Natural killer cell treated with Interleukin-12 subunit alpha and Interleukin-12 subunit beta and Interleukin-15 and Interleukin-18, amount 100 ng/mL, for 72 hours (primary cell): Measurements from ENCODE around the gene UBE4B. TPM values are rescaled to one million over a fixed set of nuclear protein-coding genes. Genes with fewer than 3 reads are reported as not detected.

Experiments used
- ATAC-seq, 2 donors: fragments of 150-1000 bp; cut with Tn5 transposase in 1 of 2; sonication (Bioruptor Pico), chemical (Tn5 transposase) in 1 of 2; 2 replicates each; pipeline ENCODE4 v1.10.0; 2021
- DNase-seq: peaks from one replicate; pipeline ENCODE4 v3.0.0; 2022; ENCODE audit warnings: low spot score
- H3K27ac Mint-ChIP-seq, 2 donors: 1 replicate in 1 of 2; 2 replicates in 1 of 2; pipeline ENCODE4 v1.8.0; 2022; ENCODE audit warnings: mixed read lengths in 2 of 2, mild to moderate bottlenecking in 1 of 2, moderate library complexity in 1 of 2
- H3K27me3 Mint-ChIP-seq, 2 donors: 1 replicate in 1 of 2; 2 replicates in 1 of 2; pipeline ENCODE4 v1.8.0; 2022; ENCODE audit warnings: mixed read lengths in 2 of 2
- H3K36me3 Mint-ChIP-seq: one replicate; pipeline ENCODE4 v1.8.0; 2022; ENCODE audit warnings: mixed read lengths
- H3K4me1 Mint-ChIP-seq, 2 donors: 1 replicate in 1 of 2; 2 replicates in 1 of 2; pipeline ENCODE4 v1.8.0; 2022; ENCODE audit warnings: low read depth in 2 of 2, mixed read lengths in 2 of 2, mild to moderate bottlenecking in 1 of 2
- H3K4me3 Mint-ChIP-seq: one replicate; pipeline ENCODE4 v1.8.0; 2022; ENCODE audit warnings: mixed read lengths
- H3K9me3 Mint-ChIP-seq: 2 replicates; pipeline ENCODE4 v1.8.0; 2022; ENCODE audit warnings: mixed read lengths
- total RNA-seq, 2 donors: library from RNA; stranded (reverse); gene quantifications; one replicate each; pipeline ENCODE4 v1.2.3, GENCODE V29; 2022

The UBE4B gene
- total RNA-seq, 2 donors from 2014 or later: 36.7 to 52.4 TPM

GRCh38 chr1:10128101-10128765 lies 95.5 kb downstream of the UBE4B start:
- no peak for ATAC-seq
- Mint-ChIP-seq H3K27me3 (no peaks in the 10 kb centered on the region), H3K9me3 (no peaks in the 10 kb centered on the region), H3K36me3 (peaks cover 6% of the 10 kb centered on the region), H3K4me1 (no peaks in the 10 kb centered on the region), H3K4me3 (no peak overlapping the region), H3K27ac (no peak overlapping the region)
- DNase-seq: no peak

GRCh38 chr1:10132316-10132715 lies 99.6 kb downstream of the UBE4B start:
- DNase-seq (no peak), ATAC-seq (no peak)
- H3K27ac Mint-ChIP-seq: no peak overlapping the region
- H3K9me3 Mint-ChIP-seq: no peaks in the 10 kb centered on the region
- H3K36me3 Mint-ChIP-seq: peaks cover 8% of the 10 kb centered on the region
- H3K4me3 Mint-ChIP-seq: no peak overlapping the region
- H3K27me3 Mint-ChIP-seq: no peaks in the 10 kb centered on the region
- no peaks in the 10 kb centered on the region for H3K4me1 Mint-ChIP-seq

- no peak for DNase-seq
- Mint-ChIP-seq H3K27me3 (no peaks in the 10 kb centered on the region), H3K4me3 (no peak overlapping the region), H3K9me3 (no peaks in the 10 kb centered on the region), H3K36me3 (peaks cover 12% of the 10 kb centered on the region), H3K27ac (no peak overlapping the region), H3K4me1 (no peaks in the 10 kb centered on the region)
- ATAC-seq: no peak
These were observed 100.1 kb downstream of the UBE4B start for GRCh38 chr1:10132852-10133251.

- peaks cover 11% of the 10 kb centered on the region for H3K36me3 Mint-ChIP-seq
- ATAC-seq (no peak), DNase-seq (no peak)
- H3K27ac Mint-ChIP-seq: no peak overlapping the region
- no peaks in the 10 kb centered on the region for H3K9me3 Mint-ChIP-seq
- H3K4me1 Mint-ChIP-seq: peaks cover 0 to 2% of the 10 kb centered on the region in 2 donors
- no peaks in the 10 kb centered on the region for H3K27me3 Mint-ChIP-seq
- no peak overlapping the region for H3K4me3 Mint-ChIP-seq
These were observed 108.2 kb downstream of the UBE4B start for GRCh38 chr1:10140981-10141380.

- Mint-ChIP-seq H3K36me3 (peaks cover 5% of the 10 kb centered on the region), H3K27ac (no peak overlapping the region), H3K9me3 (no peaks in the 10 kb centered on the region), H3K4me1 (peaks cover 0 to 2% of the 10 kb centered on the region in 2 donors), H3K27me3 (no peaks in the 10 kb centered on the region), H3K4me3 (no peak overlapping the region)
- DNase-seq (no peak), ATAC-seq (no peak)
These were observed 111.3 kb downstream of the UBE4B start for GRCh38 chr1:10143961-10144485.

- Mint-ChIP-seq H3K27ac (no peak overlapping the region), H3K9me3 (no peaks in the 10 kb centered on the region), H3K4me1 (peaks cover 0 to 2% of the 10 kb centered on the region in 2 donors), H3K27me3 (no peaks in the 10 kb centered on the region), H3K36me3 (peaks cover 5% of the 10 kb centered on the region), H3K4me3 (no peak overlapping the region)
- ATAC-seq: no peak
- no peak for DNase-seq
These were observed 113.6 kb downstream of the UBE4B start for GRCh38 chr1:10146391-10146790.

GRCh38 chr1:10149231-10149630 lies 116.5 kb downstream of the UBE4B start:
- Mint-ChIP-seq H3K27me3 (no peaks in the 10 kb centered on the region), H3K4me1 (peaks cover 0 to 2% of the 10 kb centered on the region in 2 donors), H3K36me3 (peaks cover 5% of the 10 kb centered on the region), H3K27ac (no peak overlapping the region), H3K4me3 (no peak overlapping the region), H3K9me3 (no peaks in the 10 kb centered on the region)
- DNase-seq (no peak), ATAC-seq (no peak)

GRCh38 chr1:10152709-10153284 lies 120.0 kb downstream of the UBE4B start:
- Mint-ChIP-seq H3K4me3 (no peak overlapping the region), H3K27me3 (no peaks in the 10 kb centered on the region), H3K27ac (no peak overlapping the region), H3K9me3 (no peaks in the 10 kb centered on the region), H3K36me3 (no peaks in the 10 kb centered on the region), H3K4me1 (no peaks in the 10 kb centered on the region)
- peak in 1 of 2 donors; percentile 27 for ATAC-seq
- no peak for DNase-seq

GRCh38 chr1:10155087-10155712 lies 122.4 kb downstream of the UBE4B start:
- H3K9me3 Mint-ChIP-seq: no peaks in the 10 kb centered on the region
- no peak for ATAC-seq
- H3K36me3 Mint-ChIP-seq: no peaks in the 10 kb centered on the region
- H3K4me3 Mint-ChIP-seq: no peak overlapping the region
- H3K27ac Mint-ChIP-seq: no peak overlapping the region
- H3K4me1 Mint-ChIP-seq: no peaks in the 10 kb centered on the region
- DNase-seq: no peak
- no peaks in the 10 kb centered on the region for H3K27me3 Mint-ChIP-seq

- Mint-ChIP-seq H3K27ac (no peak overlapping the region), H3K4me1 (no peaks in the 10 kb centered on the region), H3K27me3 (no peaks in the 10 kb centered on the region), H3K36me3 (peaks cover 5% of the 10 kb centered on the region), H3K9me3 (no peaks in the 10 kb centered on the region), H3K4me3 (no peak overlapping the region)
- DNase-seq (no peak), ATAC-seq (no peak)
These were observed 127.4 kb downstream of the UBE4B start for GRCh38 chr1:10160173-10160572.

- Mint-ChIP-seq H3K9me3 (no peaks in the 10 kb centered on the region), H3K36me3 (peaks cover 9% of the 10 kb centered on the region), H3K27me3 (no peaks in the 10 kb centered on the region), H3K27ac (peak overlapping the region in 1 of 2 donors; percentile 7), H3K4me1 (no peaks in the 10 kb centered on the region), H3K4me3 (no peak overlapping the region)
- DNase-seq (no peak), ATAC-seq (no peak)
These were observed 128.2 kb downstream of the UBE4B start for GRCh38 chr1:10160907-10161490.

GRCh38 chr1:10161541-10162290 lies 129.0 kb downstream of the UBE4B start:
- Mint-ChIP-seq H3K4me3 (no peak overlapping the region), H3K9me3 (no peaks in the 10 kb centered on the region), H3K27ac (no peak overlapping the region), H3K36me3 (peaks cover 11% of the 10 kb centered on the region), H3K27me3 (no peaks in the 10 kb centered on the region), H3K4me1 (no peaks in the 10 kb centered on the region)
- DNase-seq: no peak
- no peak for ATAC-seq

GRCh38 chr1:10168912-10169514 lies 136.3 kb downstream of the UBE4B start:
- ATAC-seq (peak in 1 of 2 donors; percentile 53), DNase-seq (no peak)
- Mint-ChIP-seq H3K4me1 (peaks cover 9 to 39% of the 10 kb centered on the region in 2 donors), H3K27me3 (no peaks in the 10 kb centered on the region), H3K36me3 (peaks cover 20% of the 10 kb centered on the region), H3K27ac (peak overlapping the region; percentile 73 to 85), H3K4me3 (peak overlapping the region; percentile 70), H3K9me3 (no peaks in the 10 kb centered on the region)
